IMR-90 (cell line): ENCODE results near the gene REXO1.

Experiments
- CTCF ChIP-seq: conservative IDR thresholded peaks from 2 replicates; pipeline ENCODE4 v1.5.1; 2012; ENCODE audit warnings: mild to moderate bottlenecking, low read depth, low read length, improper control_type of control experiment
- MAZ ChIP-seq: IDR thresholded peaks from 2 replicates; pipeline ENCODE4 v1.6.1; 2012; ENCODE audit warnings: low read depth, mild to moderate bottlenecking, low read length, improper control_type of control experiment, moderate library complexity, borderline replicate concordance
- POLR2A ChIP-seq: IDR thresholded peaks from 2 replicates; pipeline ENCODE4 v1.6.1; 2012; ENCODE audit warnings: mild to moderate bottlenecking, low read depth, low read length

- TF ChIP-seq CTCF: peak; percentile 26; the same call in 1 of the 2 replicates
- no peak for TF ChIP-seq POLR2A
- no peak for TF ChIP-seq MAZ
Observed at GRCh38 chr19:1774989-1775772, 73.1 kb downstream of the REXO1 start.
